Measurements from ENCODE around the gene BICD1.

The BICD1 gene

GRCh38 chr12:32431025-32431424 lies 324.4 kb downstream of the BICD1 start:
- H3K4me1 Mint-ChIP-seq (ENCODE audit: low read depth in 2 of 2), result no peaks in the 10 kb centered on the region
- no peak for ATAC-seq (replicated peaks)
- H3K36me3 Mint-ChIP-seq (ENCODE audit: insufficient read depth), result no peaks in the 10 kb centered on the region
- H3K27ac Mint-ChIP-seq, result no peak overlapping the region
- H3K4me3 Mint-ChIP-seq, result no peak overlapping the region
- H3K9me3 Mint-ChIP-seq, result peaks cover 7% of the 10 kb centered on the region in 2 donors
- H3K27me3 Mint-ChIP-seq, result peaks cover 25 to 41% of the 10 kb centered on the region in 2 donors
- DNase-seq, result no peak
